GM23338 (cell line): Measurements from ENCODE around the gene DLG2. TPM values are rescaled to one million over a fixed set of nuclear protein-coding genes. Genes with fewer than 3 reads are reported as not detected.

ENCODE experiments used
- ATAC-seq: fragments of 200-7000 bp; cut with Tn5 transposase; 3 replicates; pipeline ENCODE4 v1.9.1; 2020
- DNase-seq: peaks from one replicate; pipeline ENCODE4 v3.0.0-alpha.2; 2015; ENCODE audit warnings: low spot score
- H2AFZ ChIP-seq: fragments of 200-600 bp; sonication (generic); 2 replicates; pipeline ENCODE4 v1.8.0; 2016; ENCODE audit warnings: antibody characterized with exemption, mild to moderate bottlenecking, moderate library complexity
- H3F3A ChIP-seq: fragments of 200-600 bp; sonication (generic); replicated peaks from 2 replicates; pipeline ENCODE4 v1.8.0; 2017; ENCODE audit warnings: antibody characterized with exemption, mixed run types, low read depth
- H3K27ac ChIP-seq: fragments of 200-600 bp; sonication (generic); 2 replicates; pipeline ENCODE4 v1.6.1; 2016; ENCODE audit warnings: low read depth
- H3K27me3 ChIP-seq: fragments of 200-600 bp; sonication (generic); 2 replicates; pipeline ENCODE4 v1.8.0; 2016; ENCODE audit warnings: mild to moderate bottlenecking, mixed run types, moderate library complexity; ENCODE audit not compliant: insufficient read depth
- H3K36me3 ChIP-seq: fragments of 200-600 bp; sonication (generic); 2 replicates; pipeline ENCODE4 v1.8.0; 2016; ENCODE audit warnings: mild to moderate bottlenecking; ENCODE audit not compliant: insufficient read depth
- H3K4me1 ChIP-seq: fragments of 200-600 bp; sonication (generic); 2 replicates; pipeline ENCODE4 v1.8.0; 2016; ENCODE audit warnings: mild to moderate bottlenecking, moderate library complexity; ENCODE audit not compliant: insufficient read depth
- H3K4me2 ChIP-seq: fragments of 200-600 bp; sonication (generic); 2 replicates; pipeline ENCODE4 v1.7.1; 2017; ENCODE audit warnings: mixed run types
- H3K4me3 ChIP-seq: fragments of 200-600 bp; sonication (generic); 2 replicates; pipeline ENCODE4 v1.6.1; 2016; ENCODE audit warnings: mixed run types
- H3K79me2 ChIP-seq: fragments of 200-600 bp; sonication (generic); replicated peaks from 2 replicates; pipeline ENCODE4 v1.8.0; 2017; ENCODE audit warnings: mild to moderate bottlenecking; ENCODE audit not compliant: insufficient read depth
- H3K9me2 ChIP-seq: fragments of 200-600 bp; sonication (generic); 2 replicates; pipeline ENCODE4 v1.8.0; 2017; ENCODE audit not compliant: insufficient read depth
- H4K20me1 ChIP-seq: fragments of 200-600 bp; sonication (generic); replicated peaks from 2 replicates; pipeline ENCODE4 v1.8.0; 2017; ENCODE audit warnings: mild to moderate bottlenecking; ENCODE audit not compliant: insufficient read depth
- H3K27ac Mint-ChIP-seq: 2 replicates; pipeline ENCODE4 v1.8.0; 2020; ENCODE audit warnings: inconsistent platforms, mild to moderate bottlenecking, moderate library complexity, mixed read lengths
- H3K27me3 Mint-ChIP-seq: 3 replicates; pipeline ENCODE4 v1.8.0; 2022; ENCODE audit warnings: low read depth, mild to moderate bottlenecking, moderate library complexity, mixed read lengths, inconsistent platforms; ENCODE audit not compliant: insufficient read depth, poor library complexity
- H3K36me3 Mint-ChIP-seq: 3 replicates; pipeline ENCODE4 v1.8.0; 2021; ENCODE audit warnings: low read depth, mild to moderate bottlenecking, inconsistent platforms, moderate library complexity, mixed read lengths
- H3K4me1 Mint-ChIP-seq: 3 replicates; pipeline ENCODE4 v1.8.0; 2020; ENCODE audit warnings: mild to moderate bottlenecking, inconsistent platforms, mixed read lengths
- H3K4me3 Mint-ChIP-seq: 3 replicates; pipeline ENCODE4 v1.8.0; 2021; ENCODE audit warnings: moderate library complexity, mild to moderate bottlenecking, inconsistent platforms, mixed read lengths
- H3K9me3 Mint-ChIP-seq: 3 replicates; pipeline ENCODE4 v1.8.0; 2020; ENCODE audit warnings: moderate library complexity, mild to moderate bottlenecking, inconsistent platforms, mixed read lengths
- CREB1 ChIP-seq: fragments of 250-450 bp; sonication (Bioruptor Pico); IDR thresholded peaks from 2 replicates; pipeline ENCODE4 v1.5.0; 2020; ENCODE audit warnings: low read depth, mild to moderate bottlenecking, moderate library complexity
- EZH2phosphoT487 ChIP-seq: fragments of 200-600 bp; sonication (generic); IDR thresholded peaks from one replicate; pipeline ENCODE4 v1.8.1; 2018; ENCODE audit warnings: antibody characterized with exemption; ENCODE audit not compliant: unreplicated experiment
- NANOG ChIP-seq: IDR thresholded peaks from 2 replicates; pipeline ENCODE4 v1.6.1; 2016; ENCODE audit warnings: antibody characterized with exemption, borderline replicate concordance
- REST ChIP-seq: IDR thresholded peaks from one replicate; pipeline ENCODE4 v1.6.1; 2018; ENCODE audit warnings: antibody characterized with exemption; ENCODE audit not compliant: unreplicated experiment
- ZNF114 ChIP-seq: fragments of 250-450 bp; sonication (Bioruptor Pico); IDR thresholded peaks from 2 replicates; pipeline ENCODE4 v1.5.0; 2020; ENCODE audit warnings: mild to moderate bottlenecking, moderate library complexity
- ZNF331 ChIP-seq: fragments of 250-450 bp; sonication (Bioruptor Pico); IDR thresholded peaks from 2 replicates; pipeline ENCODE4 v1.5.0; 2020; ENCODE audit warnings: low read depth, mild to moderate bottlenecking, moderate library complexity
- ZNF462 ChIP-seq: fragments of 250-450 bp; sonication (Bioruptor Pico); IDR thresholded peaks from 2 replicates; pipeline ENCODE4 v1.5.0; 2020; ENCODE audit warnings: mild to moderate bottlenecking, moderate library complexity
- polyA plus RNA-seq: library from polyadenylated mRNA; unstranded; fragments of >200 nt; fragmentation: Nextera tagmentation; extraction: Ambion mirVana; gene quantifications from 2 replicates; pipeline ENCODE4 v1.2.1, GENCODE V29; 2016
- total RNA-seq: library from RNA; depleted of rRNA; stranded (reverse); fragments of >200 nt; shearing (Covaris generic); gene quantifications from 2 replicates; pipeline ENCODE4 v1.2.3, GENCODE V29; 2014
- TF ChIP-seq, protein P1 (sequence below), 2 experiments: fragments of 200-600 bp in 1 of 2; sonication (generic) in 1 of 2; conservative IDR thresholded peaks; 2 replicates each; pipeline versions ENCODE4 v1.5.1 to v1.6.1; 2016 to 2017; ENCODE audit warnings: antibody characterized with exemption in 2 of 2, low read depth in 2 of 2, mild to moderate bottlenecking in 2 of 2, moderate library complexity in 1 of 2
- TF ChIP-seq, protein P2 (sequence below): IDR thresholded peaks from 2 replicates; pipeline ENCODE4 v1.6.1; 2016; ENCODE audit warnings: antibody characterized with exemption

Gene DLG2
- total and polyA plus RNA-seq, 2 experiments from 2014 or later, result 19.8 to 21.5 TPM

DNA sequence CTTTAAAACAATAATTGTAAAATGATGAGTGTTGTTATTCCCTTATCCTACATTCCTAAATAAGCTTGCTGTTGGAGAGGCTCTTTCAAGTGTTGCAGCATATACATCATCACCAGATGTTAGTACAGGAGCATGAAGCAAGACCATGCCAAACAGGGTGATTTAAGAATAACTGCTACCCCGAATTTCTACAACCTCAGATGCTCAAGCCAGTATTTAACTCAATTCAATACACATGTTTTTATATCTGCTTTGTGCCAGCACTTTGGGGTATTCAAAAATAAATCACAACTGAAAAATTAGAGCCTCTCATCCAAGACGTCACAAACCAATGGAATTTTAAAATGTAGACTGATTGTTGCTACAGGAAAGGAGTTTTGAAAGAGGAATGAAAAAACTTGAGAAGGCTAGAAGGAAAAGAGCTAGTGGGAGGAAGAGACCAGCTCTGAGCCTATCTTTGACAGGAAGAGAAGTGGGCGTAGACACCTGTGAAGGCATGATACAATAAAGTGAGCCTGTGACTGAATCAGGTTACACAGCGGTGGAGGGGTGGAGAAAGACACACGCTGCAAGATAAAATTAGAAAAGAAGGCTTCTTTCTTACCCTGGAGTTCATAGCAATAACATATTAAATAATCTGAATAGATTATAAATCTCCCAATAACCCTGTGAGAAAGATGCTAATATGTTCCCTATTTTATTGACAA lies 95.8 kb downstream of the DLG2 start:
- peak; percentile 70 for ATAC-seq

More for the DNA sequence above, 95.8 kb downstream of the DLG2 start:
- H3K27me3 Mint-ChIP-seq, result no peaks in the 10 kb centered on the region
- Histone ChIP-seq H3K4me3 (no peak overlapping the region), H3K4me1 (peaks cover 21% of the 10 kb centered on the region), H3K36me3 (0 out of 2 replicates have a peak, but pooled peaks cover 8% of the 10 kb centered on the region), H3K9me2 (no peaks in the 10 kb centered on the region), H2AFZ (no peak overlapping the region), H3F3A (no peaks in the 10 kb centered on the region), H4K20me1 (no peaks in the 10 kb centered on the region), H3K4me2 (peak overlapping the region; percentile 9; the same call in 1 of the 2 replicates), H3K27me3 (no peaks in the 10 kb centered on the region), H3K79me2 (no peaks in the 10 kb centered on the region), H3K27ac (no peak overlapping the region)
- H3K9me3 Mint-ChIP-seq, result peaks cover 25% of the 10 kb centered on the region
- H3K4me3 Mint-ChIP-seq, result no peak overlapping the region
- TF ChIP-seq NANOG (no peak), REST (no peak), EZH2phosphoT487 (no peak), CREB1 (CRISPR knock-in tag) (no peak), ZNF462 (CRISPR knock-in tag) (no peak), ZNF114 (no peak), ZNF331 (CRISPR knock-in tag) (no peak)
- TF ChIP-seq, protein P1, sequence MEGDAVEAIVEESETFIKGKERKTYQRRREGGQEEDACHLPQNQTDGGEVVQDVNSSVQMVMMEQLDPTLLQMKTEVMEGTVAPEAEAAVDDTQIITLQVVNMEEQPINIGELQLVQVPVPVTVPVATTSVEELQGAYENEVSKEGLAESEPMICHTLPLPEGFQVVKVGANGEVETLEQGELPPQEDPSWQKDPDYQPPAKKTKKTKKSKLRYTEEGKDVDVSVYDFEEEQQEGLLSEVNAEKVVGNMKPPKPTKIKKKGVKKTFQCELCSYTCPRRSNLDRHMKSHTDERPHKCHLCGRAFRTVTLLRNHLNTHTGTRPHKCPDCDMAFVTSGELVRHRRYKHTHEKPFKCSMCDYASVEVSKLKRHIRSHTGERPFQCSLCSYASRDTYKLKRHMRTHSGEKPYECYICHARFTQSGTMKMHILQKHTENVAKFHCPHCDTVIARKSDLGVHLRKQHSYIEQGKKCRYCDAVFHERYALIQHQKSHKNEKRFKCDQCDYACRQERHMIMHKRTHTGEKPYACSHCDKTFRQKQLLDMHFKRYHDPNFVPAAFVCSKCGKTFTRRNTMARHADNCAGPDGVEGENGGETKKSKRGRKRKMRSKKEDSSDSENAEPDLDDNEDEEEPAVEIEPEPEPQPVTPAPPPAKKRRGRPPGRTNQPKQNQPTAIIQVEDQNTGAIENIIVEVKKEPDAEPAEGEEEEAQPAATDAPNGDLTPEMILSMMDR (conservative IDR thresholded peaks at IDR 0.05; ENCODE audit: low read depth in 2 of 2), result no peak
- TF ChIP-seq, protein P2, sequence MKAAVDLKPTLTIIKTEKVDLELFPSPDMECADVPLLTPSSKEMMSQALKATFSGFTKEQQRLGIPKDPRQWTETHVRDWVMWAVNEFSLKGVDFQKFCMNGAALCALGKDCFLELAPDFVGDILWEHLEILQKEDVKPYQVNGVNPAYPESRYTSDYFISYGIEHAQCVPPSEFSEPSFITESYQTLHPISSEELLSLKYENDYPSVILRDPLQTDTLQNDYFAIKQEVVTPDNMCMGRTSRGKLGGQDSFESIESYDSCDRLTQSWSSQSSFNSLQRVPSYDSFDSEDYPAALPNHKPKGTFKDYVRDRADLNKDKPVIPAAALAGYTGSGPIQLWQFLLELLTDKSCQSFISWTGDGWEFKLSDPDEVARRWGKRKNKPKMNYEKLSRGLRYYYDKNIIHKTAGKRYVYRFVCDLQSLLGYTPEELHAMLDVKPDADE, result no peak
- H3K4me1 Mint-ChIP-seq, result peaks cover 20% of the 10 kb centered on the region
- DNase-seq, result peak; percentile 29
- peaks cover 53% of the 10 kb centered on the region for H3K36me3 Mint-ChIP-seq
- no peak overlapping the region; the same call in 1 of the 2 replicates for H3K27ac Mint-ChIP-seq
